ENCODE measurements around the gene POM121C.
"Not testable (repeated sequence)": the region's sequence is repeated elsewhere in the genome, so short reads cannot be mapped to it uniquely, and the experiment has no call there.

Gene POM121C

DNA sequence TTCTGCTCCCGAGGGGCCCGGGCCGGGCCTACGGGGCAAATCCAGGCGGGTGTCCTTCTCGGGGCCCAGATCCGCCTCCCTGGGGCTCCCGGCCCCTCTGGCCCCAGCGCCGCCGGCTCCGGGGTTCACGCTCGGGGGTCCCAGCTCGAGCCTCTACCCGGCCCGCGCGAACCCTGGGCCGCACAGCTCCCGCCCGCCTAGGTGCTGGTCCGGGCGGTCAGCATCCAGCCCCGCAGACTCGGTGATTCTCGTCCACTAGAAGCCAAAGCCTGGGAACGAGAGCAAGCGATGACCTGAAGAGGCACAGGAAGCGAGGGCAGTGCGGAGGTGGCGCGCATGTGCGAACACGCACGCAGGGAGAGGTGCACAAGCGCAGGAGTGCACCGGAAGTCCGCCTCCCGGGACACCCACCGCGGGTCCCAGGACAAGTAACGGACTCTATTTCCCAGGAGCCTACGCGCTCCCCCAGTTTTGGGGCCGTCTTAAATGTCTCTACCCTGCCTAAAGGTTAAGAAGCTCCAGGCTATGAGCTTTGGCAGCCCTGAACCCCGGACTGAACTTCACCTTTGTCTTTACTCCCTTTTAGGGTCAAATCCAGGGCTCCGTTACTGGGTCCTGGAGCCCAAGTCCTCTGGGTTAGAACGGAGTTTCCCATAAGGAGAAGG lies at the start of gene POM121C:
POM121C (minus strand) TSS at position 321 of the 665 bp plus-strand sequence. CDS start 44,803 bp downstream, outside the sequence.
- peak; percentile 72 for DNase-seq

DNA sequence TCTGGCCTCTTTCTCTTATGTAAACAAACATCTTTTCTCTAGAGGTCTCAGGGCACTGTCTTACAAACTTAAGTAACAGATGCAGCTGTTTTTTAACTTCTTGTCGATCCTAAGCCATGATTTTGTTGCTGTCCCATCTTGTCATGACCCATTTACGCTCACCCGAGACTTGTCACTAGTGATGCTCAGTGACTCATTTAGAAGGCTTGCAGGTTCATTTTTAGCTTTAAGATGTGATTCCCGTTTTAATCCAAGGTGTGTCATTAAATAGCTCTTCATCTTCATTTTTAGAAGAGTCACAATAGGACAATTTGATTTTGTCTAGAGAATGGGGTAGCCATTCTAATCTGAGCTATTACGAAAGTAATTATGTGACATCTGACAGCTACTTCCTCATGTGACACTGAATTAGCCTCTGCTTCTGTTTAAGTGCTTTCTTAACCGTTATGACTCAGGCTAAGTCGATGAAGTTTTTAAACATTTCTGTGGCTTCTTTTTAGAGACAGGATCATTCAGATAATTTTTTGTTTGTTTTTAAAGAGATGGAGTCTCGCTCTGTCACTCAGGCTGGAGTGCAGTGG lies 48.7 kb upstream of the POM121C start:
- DNase-seq, result no peak

DNA sequence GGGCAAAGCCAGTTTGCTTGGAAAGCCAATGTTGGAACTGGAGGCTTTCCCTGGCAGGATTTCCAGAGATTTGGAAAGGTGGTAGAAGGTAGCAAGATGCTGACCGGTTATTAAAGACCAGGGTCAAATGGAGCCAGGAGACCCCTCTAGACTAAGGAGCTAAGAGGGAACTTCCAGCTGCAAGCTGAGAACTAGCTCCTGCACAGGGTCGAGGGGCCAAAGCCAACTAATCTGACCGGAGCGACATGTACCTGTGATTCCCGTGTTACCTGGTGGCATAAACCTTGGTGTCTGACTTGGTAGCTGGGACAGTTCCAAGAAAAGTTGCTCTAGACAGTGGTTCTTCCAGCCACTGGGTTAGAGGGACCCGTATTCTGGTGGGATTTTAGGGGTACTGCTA lies 47.8 kb upstream of the POM121C start:
- DNase-seq, result no peak

DNA sequence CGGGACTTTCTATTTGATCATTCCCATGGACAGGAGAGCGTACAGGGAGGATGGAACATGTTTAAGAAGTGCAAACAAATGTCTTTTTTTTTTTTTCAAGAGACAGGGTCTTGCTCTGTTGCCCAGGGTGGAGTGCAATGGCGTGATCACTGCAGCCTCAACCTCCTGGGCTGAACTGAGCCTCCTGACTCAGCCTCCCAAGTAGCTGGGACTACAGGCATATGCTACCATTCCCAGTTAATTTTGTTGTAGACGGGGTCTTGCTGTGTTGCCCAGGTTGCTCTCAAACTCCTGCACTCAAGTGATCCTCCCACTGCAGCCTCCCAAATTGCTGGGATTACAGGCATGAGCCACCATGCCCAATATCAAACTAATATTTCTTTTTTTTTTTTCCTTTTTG lies 46.5 kb upstream of the POM121C start:
- no peak for DNase-seq

- DNase-seq, result no peak
These were observed 45.3 kb upstream of the POM121C start for GRCh38 chr7:75531359-75531821.

GRCh38 chr7:75527224-75527722 lies 41.2 kb upstream of the POM121C start:
- not testable (repeated sequence) for DNase-seq

DNA sequence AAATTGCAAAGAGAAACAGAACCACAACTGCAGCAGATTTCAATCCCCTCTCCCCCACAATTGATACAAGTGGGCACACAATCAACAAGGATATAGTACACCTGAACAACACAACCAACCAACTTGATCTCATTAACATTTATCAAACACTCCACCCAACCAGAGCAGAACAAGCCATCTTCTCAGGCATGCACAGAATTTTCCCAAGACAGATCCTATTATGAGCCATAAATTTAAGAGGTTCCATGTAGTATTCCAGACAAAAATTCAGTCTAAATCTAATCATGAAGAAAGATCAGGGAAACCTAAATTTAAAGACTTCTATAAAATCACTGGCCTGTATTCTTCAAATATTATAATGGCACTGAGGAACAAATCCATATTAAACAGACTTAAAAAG lies 35.6 kb upstream of the POM121C start:
- DNase-seq, result not testable (repeated sequence)

GRCh38 chr7:75518842-75519241 lies 32.7 kb upstream of the POM121C start:
- not testable (repeated sequence) for DNase-seq

GRCh38 chr7:75509033-75509432 lies 22.9 kb upstream of the POM121C start:
- not testable (repeated sequence) for DNase-seq

GRCh38 chr7:75492020-75492419 lies 5.9 kb upstream of the POM121C start, which contains the start of gene SPDYE5:
SPDYE5 (plus strand) TSS chr7:75492320; CDS start chr7:75494048, 1,728 bp downstream.
- not testable (repeated sequence) for DNase-seq

DNA sequence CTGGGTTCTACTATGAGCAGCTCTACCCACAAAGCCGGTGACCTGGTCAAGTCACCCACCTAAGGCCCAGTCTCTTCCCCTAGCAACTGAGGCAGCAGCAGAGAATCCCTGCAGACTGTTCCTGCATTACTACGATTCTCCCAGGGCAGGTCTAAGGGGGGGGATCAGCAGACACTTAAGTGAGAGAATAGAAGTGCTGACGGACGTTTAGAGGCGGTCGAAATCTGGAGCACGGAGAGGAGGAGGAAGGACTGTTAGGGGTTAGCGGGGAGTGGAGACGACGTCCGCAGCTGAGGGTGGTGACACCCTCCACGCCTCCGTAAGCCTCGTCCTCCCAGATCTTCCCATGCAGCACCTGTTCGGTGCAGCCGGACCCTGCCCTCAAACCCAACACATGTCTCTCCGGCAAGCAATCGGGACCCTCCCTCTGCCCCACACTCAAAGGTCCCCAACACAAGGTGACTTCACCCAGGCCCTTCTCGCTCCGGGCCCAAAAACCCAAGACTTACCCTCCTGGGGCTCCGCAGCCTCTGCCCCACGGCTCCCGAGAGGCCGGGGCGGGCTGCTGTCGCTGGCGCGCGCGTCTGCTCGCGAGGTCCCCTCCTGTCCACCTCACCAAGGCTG lies 632 bp downstream of the POM121C start:
- not testable (repeated sequence) for DNase-seq

- DNase-seq, result not testable (repeated sequence)
These were observed 5.8 kb downstream of the POM121C start for GRCh38 chr7:75480313-75480712.

DNA sequence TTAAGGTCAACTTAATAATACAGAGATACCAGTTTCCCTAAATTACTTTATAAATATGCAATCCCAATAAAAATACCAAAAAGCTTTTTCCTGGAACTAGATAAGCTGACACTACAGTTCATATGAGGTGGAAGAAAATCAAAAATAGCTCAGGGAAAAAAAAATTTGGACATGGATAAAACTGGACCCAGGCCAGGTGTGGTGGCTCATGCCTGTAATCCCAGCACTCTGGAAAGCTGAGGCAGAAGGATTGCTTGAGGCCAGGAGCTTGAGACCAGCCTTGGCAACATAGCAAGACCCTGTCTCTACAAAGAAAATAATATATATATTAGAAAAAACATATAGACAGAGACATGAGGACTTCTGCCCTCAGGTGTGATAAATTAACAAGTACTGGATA lies 8.6 kb downstream of the POM121C start:
- DNase-seq, result not testable (repeated sequence)

DNA sequence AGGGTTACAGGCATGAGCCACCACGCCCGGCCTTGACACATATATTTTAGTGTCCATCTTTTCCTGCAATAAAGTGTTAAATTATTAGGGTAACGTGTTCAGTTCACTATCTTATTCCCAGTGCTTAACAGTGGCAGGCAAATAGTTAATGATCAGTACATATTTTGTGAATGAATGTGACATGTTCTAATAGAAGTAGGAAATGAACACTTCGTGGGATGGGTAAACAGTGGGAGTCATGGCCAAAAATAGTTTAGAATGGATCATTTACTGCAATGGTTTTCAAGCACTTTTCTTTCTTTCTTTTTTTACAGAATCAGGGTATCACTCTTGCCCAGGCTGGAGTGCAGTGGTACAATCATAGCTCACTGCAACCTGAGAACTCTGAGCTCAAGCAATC lies 15.9 kb downstream of the POM121C start:
- not testable (repeated sequence) for DNase-seq

DNA sequence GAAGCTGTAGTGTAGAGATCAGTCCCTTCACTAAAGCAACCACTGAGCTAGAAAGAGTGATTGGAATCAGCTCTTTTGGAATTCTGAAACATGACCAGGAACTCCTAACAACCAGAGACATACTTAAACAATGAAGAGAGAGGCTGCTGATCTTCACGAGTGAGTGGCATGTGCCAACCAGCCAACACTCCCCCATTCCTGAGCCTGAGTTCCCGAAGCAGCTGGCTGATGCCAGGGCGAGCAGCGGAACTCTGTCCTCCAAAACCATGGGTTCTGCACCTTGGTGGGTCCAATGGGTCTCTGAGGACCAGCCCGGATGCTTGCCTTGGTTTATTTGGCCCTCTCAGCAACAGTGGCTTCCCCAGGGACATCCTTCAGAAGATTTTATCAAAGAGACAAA lies 25.6 kb downstream of the POM121C start:
- DNase-seq, result not testable (repeated sequence)

GRCh38 chr7:75458034-75458433 lies 28.1 kb downstream of the POM121C start:
- DNase-seq, result not testable (repeated sequence)

DNA sequence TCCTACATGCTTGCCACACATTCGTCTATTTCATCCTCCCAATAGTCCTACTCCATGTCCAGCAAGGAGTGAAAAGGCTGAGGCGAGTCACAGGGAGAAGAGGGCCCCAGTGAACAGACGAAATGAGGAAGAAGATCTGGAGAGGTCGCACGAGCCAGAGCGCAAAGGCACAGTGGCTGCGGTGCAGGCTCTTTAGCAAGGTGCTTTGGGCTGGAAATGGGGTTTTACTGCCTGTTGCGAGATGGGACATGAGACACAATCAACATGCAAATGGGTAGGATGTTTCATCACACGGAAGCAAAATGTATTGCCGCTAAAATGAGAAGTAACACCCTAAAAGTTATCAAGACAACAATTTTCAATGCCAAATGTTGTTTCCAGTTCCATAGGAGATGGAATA lies 29.7 kb downstream of the POM121C start:
- not testable (repeated sequence) for DNase-seq

DNA sequence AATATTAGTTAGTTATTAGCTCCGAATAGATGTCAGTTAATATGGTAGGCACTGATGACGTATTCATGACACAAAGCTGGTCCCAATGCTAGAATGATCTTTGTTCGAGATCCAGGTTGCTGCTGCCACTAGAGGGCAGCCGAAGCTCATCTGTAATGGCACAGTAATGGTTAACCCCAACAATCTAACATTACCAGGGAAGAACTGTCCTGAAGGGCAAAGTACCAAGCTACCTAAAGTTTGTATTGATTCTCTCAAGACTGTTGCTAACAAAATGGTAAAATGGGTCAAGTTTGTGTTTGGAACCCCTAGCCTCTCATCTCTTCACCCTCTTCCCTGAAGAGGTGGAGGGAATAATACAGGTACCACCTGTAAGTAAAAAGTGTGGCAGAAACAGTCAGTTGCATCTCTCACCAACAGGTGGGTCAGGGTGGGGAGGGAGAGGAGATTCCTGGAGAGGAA lies 33.6 kb downstream of the POM121C start:
- DNase-seq, result not testable (repeated sequence)

DNA sequence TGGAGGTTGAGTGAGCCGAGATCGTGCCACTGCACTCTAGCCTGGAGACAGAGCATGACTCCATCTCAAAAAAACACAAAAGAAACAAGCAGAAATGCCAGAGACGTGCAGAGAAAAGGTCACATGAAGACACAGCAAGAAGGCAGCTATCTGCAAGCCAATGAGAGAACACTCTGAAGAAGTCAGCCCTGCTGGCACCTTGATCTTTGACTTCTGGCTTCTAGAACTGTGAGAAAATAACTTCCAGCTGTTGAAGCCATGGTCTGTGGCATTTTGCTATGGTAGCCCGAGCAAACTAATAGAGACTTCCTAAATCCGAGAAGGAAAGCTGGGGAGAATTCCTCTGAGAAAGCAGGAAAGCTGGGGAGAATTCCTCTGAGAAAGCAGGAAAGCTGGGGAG lies 36.2 kb downstream of the POM121C start:
- not testable (repeated sequence) for DNase-seq

- not testable (repeated sequence) for DNase-seq
These were observed 43.5 kb downstream of the POM121C start for GRCh38 chr7:75442465-75443111.

- not testable (repeated sequence) for DNase-seq
These were observed 44.0 kb downstream of the POM121C start for GRCh38 chr7:75442101-75442464.

DNA sequence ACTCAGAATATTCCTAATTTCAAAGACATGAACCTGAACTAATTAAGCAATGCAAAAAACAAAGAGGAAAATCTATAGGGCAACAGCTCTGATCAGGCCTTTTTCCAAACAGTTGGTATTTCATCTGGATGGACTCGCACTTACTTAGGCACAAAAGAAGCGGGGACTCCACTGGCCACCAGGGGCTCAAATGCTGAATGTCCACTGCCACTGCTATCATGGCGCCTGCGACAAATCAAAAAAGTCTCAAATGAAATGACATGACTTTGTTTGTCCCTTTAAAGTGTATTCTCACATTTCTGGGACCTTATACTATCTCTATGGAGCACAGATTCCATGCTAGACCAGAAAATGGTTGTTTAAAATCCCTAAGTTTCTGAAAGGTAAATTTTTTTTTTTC lies 47.1 kb downstream of the POM121C start:
- DNase-seq, result not testable (repeated sequence)

DNA sequence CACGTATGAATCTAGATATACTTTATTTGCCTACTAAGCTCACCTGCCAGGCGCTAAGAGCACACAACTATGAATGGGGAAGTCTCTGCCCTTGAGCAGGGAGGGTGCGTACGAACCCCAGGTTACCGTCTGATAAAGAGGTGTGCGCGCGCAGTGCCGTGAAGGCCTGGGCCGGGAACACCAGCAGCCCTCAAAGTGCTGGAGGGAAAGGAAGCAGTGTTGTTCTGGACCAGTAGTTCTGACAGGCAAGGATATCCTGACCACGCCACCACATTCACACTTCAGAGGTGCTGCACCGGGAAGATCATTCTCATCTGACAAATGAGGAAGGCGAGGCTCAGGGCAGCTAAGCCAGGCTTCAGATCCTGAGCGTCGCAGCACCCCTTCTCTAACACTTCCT lies 62.6 kb downstream of the POM121C start:
- not testable (repeated sequence) for DNase-seq
